Fibroblast of the conjunctiva (primary cell): ENCODE measurements around the gene TCF12.

ENCODE experiments used
- DNase-seq: peaks from one replicate; pipeline ENCODE4 v3.0.0-alpha.2; 2010; ENCODE audit warnings: low read depth

TCF12 gene

GRCh38 chr15:57169643-57170042 lies 251.2 kb downstream of the TCF12 start:
- no peak for DNase-seq

GRCh38 chr15:57171426-57171825 lies 253.0 kb downstream of the TCF12 start:
- no peak for DNase-seq

- DNase-seq, result no peak
Measured at GRCh38 chr15:57172925-57173324, 254.5 kb downstream of the TCF12 start.

GRCh38 chr15:57183041-57183440 lies 264.6 kb downstream of the TCF12 start:
- DNase-seq, result no peak

- no peak for DNase-seq
Measured at GRCh38 chr15:57183614-57184344, 265.3 kb downstream of the TCF12 start.

GRCh38 chr15:57184502-57184901 lies 266.1 kb downstream of the TCF12 start:
- DNase-seq, result peak; percentile 14

- no peak for DNase-seq
Measured at GRCh38 chr15:57185507-57186074, 267.1 kb downstream of the TCF12 start.

GRCh38 chr15:57189466-57189865 lies 271.0 kb downstream of the TCF12 start:
- no peak for DNase-seq

- no peak for DNase-seq
Measured at GRCh38 chr15:57190208-57190607, 271.8 kb downstream of the TCF12 start.

- no peak for DNase-seq
Measured at GRCh38 chr15:57193161-57193560, 274.7 kb downstream of the TCF12 start.

- DNase-seq, result no peak
Measured at GRCh38 chr15:57195326-57195725, 276.9 kb downstream of the TCF12 start.

- no peak for DNase-seq
Measured at GRCh38 chr15:57196865-57197264, 278.4 kb downstream of the TCF12 start.

GRCh38 chr15:57198131-57198530 lies 279.7 kb downstream of the TCF12 start:
- DNase-seq, result no peak

GRCh38 chr15:57198654-57199291 lies 280.3 kb downstream of the TCF12 start:
- no peak for DNase-seq

- DNase-seq, result no peak
Measured at GRCh38 chr15:57201578-57201977, 283.1 kb downstream of the TCF12 start.

GRCh38 chr15:57203906-57204305 lies 285.5 kb downstream of the TCF12 start:
- DNase-seq, result no peak

- DNase-seq, result no peak
Measured at GRCh38 chr15:57205027-57205855, 286.8 kb downstream of the TCF12 start.

- DNase-seq, result no peak
Measured at GRCh38 chr15:57205996-57206395, 287.6 kb downstream of the TCF12 start.

GRCh38 chr15:57213862-57214261 lies 295.4 kb downstream of the TCF12 start:
- DNase-seq, result peak; percentile 43

GRCh38 chr15:57215326-57215725 lies 296.9 kb downstream of the TCF12 start:
- DNase-seq, result no peak

GRCh38 chr15:57215881-57216280 lies 297.4 kb downstream of the TCF12 start:
- no peak for DNase-seq

GRCh38 chr15:57216288-57216687 lies 297.8 kb downstream of the TCF12 start:
- peak; percentile 78 for DNase-seq
